T-helper 22 cell (primary cell): Measurements from ENCODE around the gene SLC17A7.

ENCODE experiments used
- DNase-seq: peaks from one replicate; pipeline ENCODE4 v3.0.0-alpha.2; 2020; ENCODE audit warnings: low read depth

SLC17A7 gene

DNA sequence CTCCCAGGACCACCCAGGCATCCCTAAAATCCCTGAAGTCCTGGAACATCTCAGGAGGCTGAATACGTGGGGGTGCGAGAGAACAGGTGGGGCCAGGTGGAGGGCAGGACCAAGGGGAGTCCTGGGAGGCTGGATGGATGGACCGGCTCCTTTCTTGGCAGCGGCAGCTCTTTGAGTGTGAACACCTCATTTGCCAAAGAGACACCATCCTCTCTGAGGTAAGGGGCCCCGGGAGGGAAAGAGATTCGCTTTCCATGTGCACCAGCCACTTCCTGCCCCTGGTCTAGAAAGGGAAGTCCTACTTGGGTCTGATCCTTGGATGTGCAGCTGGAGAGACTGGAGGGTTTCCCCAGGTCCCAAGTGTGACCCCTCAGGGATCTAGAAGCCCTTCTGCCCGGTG is 34.2 kb downstream of the SLC17A7 start:
- DNase-seq = no peak

DNA sequence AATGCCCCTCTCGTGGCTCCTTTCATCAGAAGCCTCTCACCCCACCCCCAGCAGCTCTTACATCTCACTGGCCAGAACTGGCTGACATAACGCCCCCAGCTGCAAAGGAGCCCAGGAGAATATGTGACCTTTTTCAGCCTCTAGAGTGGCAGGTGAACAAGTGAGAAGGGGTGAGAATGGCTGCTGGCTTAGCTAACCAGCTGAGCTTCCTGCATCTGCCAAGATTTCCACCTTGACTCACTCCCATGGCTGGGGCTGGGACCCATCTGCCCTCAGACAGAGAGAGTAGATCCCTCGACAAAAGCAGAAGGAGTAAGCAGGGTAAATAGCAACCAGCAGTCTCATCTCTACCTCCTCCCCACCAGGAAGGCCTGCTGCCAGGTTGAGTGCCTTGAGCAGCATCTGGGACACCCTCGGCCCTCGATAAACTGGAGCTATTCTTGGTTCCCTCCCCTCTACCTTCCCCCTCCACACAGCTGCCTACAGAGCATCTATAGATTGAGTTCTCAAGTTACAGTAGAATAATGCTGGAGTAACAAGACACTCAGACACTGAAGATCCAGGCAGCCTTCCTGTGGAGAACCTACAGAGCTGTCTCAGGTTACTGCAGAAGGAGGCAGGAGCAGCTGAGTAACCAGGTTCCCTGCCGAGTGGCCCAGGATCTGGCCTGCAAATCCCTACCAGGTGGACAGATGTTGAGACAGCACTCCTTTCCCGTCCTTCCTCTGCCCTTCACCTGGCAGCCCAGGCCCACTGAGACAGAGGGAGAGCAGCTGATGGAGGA is 37.7 kb downstream of the SLC17A7 start:
- DNase-seq = no peak

DNA sequence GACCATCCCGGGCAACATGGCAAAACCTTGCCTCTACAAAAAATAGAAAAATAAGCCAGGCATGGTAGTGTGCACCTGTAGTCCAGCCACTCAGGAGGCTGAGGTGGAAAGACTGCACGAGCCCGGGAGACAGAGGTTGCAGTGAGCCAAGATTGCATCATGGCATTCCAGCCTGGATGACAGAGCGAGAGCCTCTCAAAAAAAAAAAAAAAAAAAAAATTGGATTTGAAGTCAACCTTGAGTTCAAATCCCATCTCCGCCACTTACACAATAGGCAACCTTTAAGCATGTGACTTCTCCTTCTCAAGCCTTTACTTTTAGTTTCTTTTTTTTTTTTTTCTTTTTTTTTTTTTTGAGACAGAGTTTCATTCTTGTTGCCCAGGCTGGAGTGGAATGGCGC is 41.3 kb downstream of the SLC17A7 start:
- DNase-seq = no peak

DNA sequence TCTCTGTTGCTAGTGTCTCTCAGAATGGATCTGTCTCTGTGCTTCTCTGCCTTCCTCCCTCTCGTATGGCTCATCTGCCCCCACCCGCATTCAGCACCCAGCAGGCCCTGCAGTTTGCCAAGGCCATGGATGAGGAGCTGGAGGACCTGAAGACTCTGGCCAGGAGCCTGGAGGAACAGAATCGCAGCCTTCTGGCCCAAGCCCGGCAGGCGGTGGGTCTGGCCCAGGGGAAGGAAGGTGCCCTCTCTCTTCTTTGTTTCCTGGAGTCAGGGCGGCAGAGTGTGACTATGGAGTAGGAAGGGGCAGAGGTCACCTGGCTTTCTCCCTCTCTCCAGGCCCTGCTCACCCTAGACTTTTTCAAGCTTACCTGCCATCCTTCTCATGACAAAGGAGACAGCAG is 42.4 kb downstream of the SLC17A7 start:
- no peak for DNase-seq

DNA sequence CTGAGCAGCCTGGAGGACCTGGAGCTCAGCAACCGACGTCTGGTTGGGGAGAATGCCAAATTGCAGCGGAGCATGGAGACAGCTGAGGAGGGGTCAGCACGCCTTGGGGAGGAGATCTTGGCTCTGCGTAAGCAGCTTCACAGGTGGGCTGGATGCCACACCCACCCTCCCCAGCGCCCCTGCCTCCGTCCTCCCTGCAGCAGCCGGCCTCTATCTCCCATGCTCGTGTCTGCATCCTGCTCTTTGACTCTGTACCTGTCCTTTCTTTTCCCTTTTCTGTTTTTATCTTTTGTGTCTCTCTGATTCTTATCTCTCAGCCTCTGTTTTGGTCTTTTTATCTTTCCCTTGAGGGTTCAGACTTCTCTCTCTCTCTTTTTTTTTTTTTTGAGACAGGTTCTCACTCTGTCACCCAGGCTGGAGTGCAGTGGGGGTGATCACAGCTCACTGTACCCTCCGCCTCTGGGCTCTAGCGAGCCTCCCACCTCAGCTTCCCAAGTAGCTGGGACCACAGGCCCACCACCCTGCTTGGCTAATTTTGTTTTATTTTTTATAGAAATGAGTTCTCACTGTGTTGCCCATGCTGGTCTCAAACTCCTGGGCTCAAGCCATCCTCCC is 43.2 kb downstream of the SLC17A7 start:
- no peak for DNase-seq

DNA sequence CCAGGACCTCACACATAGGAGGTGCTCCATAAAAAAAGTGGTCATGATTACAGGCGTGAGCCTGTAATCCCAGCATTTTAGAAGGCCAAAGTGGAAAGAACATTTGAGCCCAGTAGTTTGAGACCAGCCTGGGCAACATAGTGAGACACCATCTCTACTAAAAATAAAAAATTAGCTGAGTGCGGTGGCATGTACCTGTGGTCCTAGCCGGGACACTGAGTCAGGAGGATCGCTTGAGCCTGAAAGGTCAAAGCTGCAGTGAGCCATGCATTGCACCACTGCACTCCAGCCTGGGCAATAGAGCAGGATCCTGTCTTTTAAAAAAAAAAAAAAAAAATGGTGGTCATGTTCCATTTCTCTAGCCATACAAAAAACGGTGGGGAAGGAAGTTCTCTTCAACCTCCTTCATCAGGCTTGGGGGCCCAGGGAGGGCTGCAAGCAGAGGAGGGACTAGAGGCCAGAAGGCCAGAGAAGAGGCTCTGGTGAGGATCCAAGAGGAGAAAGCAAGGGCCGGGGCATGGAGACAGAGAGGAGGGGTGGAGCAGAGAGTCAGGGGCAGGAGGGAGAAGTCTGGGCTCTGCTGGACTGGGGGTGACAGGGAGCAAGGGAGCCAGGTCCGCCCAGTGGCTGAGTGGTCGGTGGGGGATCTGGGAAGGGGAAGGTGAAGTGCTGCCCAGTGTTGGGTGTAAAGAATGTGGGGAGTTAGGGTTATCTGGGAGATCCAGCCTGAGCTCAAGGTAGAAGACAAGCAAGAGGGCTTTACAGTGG is 44.4 kb downstream of the SLC17A7 start:
- DNase-seq = no peak

DNA sequence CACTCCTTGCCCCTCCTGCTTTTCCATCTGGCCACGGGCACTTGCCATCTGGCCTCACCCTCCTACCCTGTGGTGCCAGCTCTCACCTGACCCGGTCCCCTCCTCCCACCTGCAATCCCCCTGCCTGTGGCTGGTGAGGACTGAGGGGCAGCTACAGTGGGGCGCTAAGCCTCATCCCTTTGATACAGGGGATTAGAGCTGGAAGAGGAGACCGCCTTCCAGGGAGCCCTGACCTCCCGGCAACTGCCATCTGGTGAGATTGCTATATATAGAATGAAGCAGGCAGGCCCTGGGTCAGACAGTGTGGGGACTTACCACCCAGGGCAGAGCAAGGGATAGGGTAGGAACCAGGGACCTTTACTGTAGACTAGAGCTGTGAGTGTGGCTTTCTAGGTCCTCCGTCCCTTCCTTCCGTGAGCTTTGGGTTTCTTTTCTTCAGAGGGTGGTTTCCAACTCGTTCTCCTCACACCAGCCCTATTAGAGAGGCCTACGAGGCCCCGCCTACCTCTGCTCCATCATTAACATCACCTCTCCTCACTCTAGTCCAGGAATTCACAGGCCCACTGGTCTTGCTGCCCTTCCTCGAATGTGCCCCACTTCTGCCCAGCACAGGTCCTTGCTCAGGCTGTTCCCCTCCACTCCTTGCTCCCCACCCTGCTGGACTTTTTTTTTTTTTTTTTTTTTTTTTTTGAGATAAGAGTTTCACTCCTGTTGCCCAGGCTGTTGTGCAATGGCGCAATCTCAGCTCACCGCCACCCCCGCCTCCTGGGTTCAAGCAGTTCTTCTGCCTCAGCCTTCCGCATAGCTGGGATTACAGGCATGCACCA is 45.5 kb downstream of the SLC17A7 start:
- no peak for DNase-seq

DNA sequence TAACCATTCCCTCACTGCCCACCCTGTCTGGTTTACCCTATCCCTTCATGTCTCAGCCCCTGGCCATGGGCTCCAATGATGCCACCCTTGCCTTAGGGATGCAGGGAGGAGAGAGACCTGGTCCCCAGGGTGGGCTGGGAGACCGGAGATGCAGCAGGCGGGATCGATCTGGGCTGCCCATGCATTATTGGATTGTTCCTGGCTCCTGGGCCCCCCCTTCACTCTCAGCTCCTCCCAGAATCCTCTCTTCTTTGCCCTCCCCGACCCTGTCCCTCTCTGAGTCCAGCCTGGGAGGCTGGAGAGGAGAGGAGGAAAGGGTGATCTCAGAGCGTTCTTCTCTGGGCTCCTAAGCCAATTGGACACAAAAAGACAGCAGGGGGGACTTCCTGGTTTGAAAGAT is 47.4 kb downstream of the SLC17A7 start:
- no peak for DNase-seq

DNA sequence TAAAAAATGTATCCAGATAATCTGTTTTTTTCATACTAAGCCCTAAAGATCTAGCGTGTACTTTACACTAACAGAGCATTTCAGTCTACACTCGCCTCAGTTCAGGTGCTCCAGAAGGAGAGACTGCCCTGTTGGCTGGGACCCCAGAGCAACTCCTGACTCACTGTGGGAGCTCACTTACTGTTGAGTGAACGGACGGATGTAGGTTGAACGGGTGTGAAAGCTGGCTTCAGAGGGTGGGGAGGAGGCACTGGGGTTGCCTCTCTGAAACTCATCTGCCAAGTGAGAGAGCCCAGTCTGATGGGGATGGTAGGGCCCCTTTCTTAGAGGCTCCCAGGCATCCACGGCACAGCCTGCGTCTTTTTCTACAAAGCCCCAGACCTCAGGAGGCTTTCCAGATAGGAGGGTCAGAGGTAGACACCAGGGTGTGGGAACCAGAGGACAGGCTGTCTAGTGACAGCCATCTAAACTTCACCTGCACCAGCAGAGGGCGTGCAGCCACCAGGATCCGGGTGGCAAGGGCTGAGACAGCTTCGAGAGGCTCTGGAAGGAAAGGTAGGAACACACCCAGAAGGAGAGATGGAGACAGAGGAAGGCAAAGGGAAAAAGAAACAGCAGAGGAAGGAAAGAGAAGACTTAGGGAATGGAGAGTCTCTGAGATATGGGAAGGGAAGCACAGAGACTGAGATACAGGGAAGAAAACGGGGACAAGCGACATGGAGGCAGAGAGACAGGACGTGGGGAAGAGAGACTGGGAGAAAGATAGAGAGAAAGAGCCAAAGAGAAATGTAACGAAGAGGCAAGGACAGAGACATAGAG is 49.5 kb downstream of the SLC17A7 start:
- DNase-seq = peak; percentile 55

DNA sequence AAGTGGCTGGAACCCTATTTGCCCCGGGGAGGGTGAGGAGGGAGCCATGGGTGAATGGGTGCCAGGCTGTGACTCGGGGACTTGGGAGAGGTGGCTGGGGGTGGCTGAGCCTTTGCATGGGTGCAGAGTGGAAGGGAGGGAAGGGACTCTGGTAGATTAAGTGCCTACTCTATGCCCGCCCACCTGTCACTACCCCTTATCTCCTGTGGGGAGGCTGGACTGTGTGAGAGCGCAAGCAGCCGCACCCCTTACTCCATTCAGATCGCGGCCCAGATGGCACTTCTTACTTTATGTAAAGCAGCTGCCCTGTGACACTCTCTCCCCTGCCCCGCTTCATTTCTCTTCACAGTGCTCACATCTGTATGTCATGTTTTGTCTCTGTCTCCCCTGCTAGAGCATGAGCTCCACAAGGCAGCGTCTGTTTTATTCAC is 50.4 kb downstream of the SLC17A7 start:
- no peak for DNase-seq

DNA sequence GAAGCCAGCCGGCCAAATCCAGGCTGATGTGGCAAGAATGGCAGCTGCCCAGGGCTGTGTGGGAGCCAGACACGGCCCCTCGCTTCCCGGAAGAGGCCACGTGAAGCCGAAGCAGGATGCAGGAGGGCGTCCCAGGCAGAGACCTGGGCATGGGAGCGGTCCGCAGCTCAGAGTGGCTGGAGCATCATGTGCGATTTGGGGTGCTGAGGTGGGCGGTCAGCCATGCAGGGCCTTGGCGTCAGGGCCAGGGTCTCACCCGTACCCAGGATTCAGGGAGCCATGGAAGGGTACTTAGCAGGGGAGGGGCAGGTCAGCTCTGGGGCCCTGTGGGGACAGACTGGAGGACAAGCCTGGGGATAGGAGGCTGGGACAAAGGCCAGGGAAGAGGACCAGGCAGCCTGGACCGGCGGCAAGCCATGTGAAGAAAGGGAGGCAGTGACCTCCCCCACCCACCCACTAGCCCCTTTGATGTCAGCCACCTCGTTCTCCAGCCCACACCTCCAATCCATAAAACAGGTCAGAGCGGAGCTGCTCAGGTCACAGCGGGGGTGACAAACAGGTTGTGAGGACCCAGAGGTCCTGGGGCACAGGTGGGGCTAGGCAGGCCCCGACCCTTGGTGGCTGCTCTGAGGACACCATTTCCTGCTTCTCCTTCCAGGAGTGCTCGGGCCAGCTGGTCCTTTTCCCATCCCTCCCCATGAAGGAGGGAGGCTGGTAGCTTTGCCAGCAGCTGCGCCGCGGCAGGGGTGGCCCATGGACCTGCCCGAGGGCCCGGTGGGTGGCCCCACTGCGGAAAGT is 51.0 kb downstream of the SLC17A7 start:
- no peak for DNase-seq

DNA sequence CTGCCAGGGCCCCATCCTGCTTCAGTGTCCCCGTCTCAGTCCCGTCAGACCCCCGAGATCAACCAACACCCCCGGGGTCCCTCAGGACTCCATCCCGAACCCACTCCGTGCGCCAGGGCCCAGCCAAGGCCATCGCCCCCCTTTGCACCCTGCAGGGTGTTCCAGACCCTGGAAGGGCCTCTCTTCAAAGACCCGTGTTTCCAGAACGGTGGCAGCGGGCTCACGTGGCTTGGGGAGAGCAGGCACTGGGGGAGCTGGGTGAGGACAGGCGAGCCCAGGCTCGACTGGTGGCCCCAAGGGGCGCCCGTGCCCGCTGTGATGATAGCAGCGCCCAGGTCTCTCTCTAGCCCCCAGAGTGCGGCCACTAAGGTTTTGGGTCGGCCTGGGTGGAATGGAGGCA is 51.9 kb downstream of the SLC17A7 start:
- DNase-seq = no peak

DNA sequence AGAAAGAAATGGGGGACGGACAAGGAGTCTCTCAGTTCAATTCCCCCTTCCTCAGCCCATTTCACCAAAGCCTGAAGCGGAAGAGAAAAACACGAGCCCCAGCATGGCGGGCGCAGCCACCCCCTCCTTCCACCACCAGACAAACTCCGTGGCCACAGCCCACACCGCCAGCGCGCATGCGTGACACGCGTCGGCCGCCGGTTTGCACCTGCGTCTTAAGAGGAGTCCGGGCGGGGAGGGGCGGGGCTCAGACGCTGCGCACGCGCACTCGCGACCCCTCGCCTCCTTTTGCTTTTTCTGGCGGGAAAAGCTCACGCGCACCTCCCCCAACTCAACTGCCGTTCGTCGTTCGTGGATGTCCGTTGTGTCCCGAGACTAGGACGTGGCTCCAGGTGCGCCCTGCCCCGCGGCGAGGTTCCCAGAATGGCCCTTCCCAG is 53.4 kb downstream of the SLC17A7 start, which contains the start of gene KASH5:
Gene KASH5, plus strand, starts transcription at position 314 of the 437 bp plus-strand sequence. CDS start 2,635 bp downstream, outside the sequence.
- peak; percentile 61 for DNase-seq

DNA sequence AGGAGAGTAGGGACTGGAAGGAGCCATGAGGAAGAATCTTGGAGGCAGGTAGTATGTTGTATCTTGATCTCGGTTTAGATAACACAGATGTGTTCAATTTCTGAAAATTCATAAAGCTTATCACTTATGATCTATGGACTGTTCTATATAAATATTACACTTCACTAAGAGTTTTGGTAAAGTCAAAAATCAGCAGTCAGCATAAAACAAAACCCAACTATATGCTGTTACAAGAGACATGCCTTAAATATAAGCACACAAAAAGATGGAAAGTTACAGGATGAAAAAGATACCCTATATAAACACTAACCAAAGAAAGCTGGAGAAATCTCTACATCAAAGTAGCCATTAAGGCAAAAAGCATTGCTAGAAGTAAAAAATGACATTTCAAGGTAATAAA is 57.7 kb downstream of the SLC17A7 start:
- DNase-seq = no peak

DNA sequence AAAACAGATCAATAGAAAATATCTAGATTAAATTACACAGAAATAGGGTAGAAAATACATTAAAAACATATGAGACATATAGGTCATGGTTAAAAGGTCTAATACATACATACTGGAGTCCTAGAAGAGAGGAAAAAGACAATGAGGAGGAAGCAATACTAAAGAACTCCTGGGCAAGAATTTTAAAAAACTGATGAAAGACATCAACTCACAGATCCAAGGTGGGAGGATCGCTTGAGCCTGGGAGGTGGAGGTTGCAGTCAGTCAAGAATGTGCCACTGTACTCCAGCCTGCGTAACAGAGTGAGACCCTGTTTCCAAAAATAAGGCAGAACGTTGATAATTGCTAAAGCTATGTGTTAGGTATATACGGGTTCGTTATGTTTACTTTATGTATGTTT is 58.7 kb downstream of the SLC17A7 start:
- no peak for DNase-seq

DNA sequence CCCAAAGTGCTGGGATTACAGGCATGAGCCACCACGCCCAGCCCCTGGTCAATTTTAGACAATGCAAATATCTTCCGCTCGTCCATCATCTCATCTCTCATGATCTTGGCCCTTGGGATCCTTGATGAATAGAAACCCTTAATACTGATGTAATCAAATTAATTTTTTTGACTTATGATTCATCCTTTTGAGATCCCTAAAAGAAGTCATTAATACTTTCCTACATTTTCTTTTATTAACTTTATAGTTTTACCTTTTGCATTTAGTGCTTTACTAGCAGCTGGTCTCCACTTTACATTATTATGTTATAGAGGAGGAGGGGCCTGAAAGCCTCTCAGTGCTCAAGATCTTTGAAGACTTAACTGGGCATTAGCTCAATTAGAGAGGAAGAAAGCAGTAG is 60.9 kb downstream of the SLC17A7 start:
- no peak for DNase-seq
